ENCODE results near the gene RUNX3. TPM values are rescaled to one million over a fixed set of nuclear protein-coding genes. Genes with fewer than 3 reads are reported as not detected.
"Not testable (repeated sequence)": the region's sequence is repeated elsewhere in the genome, so short reads cannot be mapped to it uniquely, and the experiment has no call there.

Gene RUNX3
- polyA plus RNA-seq, 3 donors: 0.26 to 0.55 (median 0.38) TPM

GRCh38 chr1:24914226-24915069 is 15.6 kb downstream of the RUNX3 start:
- no peak for DNase-seq

- DNase-seq: no peak
Measured at GRCh38 chr1:24913616-24914225, 16.4 kb downstream of the RUNX3 start.

- DNase-seq: no peak
Measured at GRCh38 chr1:24913274-24913604, 16.8 kb downstream of the RUNX3 start.

GRCh38 chr1:24912376-24913273 is 17.5 kb downstream of the RUNX3 start:
- no peak for DNase-seq

GRCh38 chr1:24911651-24912155 is 18.4 kb downstream of the RUNX3 start:
- DNase-seq: no peak

- no peak for DNase-seq
Measured at GRCh38 chr1:24910751-24911650, 19.1 kb downstream of the RUNX3 start.

- DNase-seq: no peak
Measured at GRCh38 chr1:24910210-24910609, 19.9 kb downstream of the RUNX3 start.

GRCh38 chr1:24909388-24909898 is 20.6 kb downstream of the RUNX3 start:
- no peak for DNase-seq

- DNase-seq: no peak
Measured at GRCh38 chr1:24908591-24909259, 21.4 kb downstream of the RUNX3 start.

- DNase-seq: not testable (repeated sequence)
Measured at GRCh38 chr1:24907587-24908294, 22.3 kb downstream of the RUNX3 start.

GRCh38 chr1:24906760-24907490 is 23.2 kb downstream of the RUNX3 start:
- DNase-seq: no peak

GRCh38 chr1:24905979-24906720 is 23.9 kb downstream of the RUNX3 start:
- DNase-seq: no peak

GRCh38 chr1:24905355-24905978 is 24.6 kb downstream of the RUNX3 start:
- no peak for DNase-seq

- no peak for DNase-seq
Measured at GRCh38 chr1:24904731-24905354, 25.2 kb downstream of the RUNX3 start.

GRCh38 chr1:24903955-24904730 is 25.9 kb downstream of the RUNX3 start:
- DNase-seq: no peak

GRCh38 chr1:24903560-24903954 is 26.5 kb downstream of the RUNX3 start:
- DNase-seq: no peak

Data from renal pelvis (tissue), 4 donors.